GM12878 (cell line): ENCODE measurements around the gene GPBP1. TPM values are rescaled to one million over a fixed set of nuclear protein-coding genes. Genes with fewer than 3 reads are reported as not detected.

Source experiments
- ATAC-seq: fragments of 200-7000 bp; cut with Tn5 transposase; 3 replicates; pipeline ENCODE4 v1.9.1; 2020; ENCODE audit warnings: mild to moderate bottlenecking, moderate library complexity
- BruUV-seq: library from RNA; stranded (reverse); fragments of 400-500 nt; replicated peaks from 2 replicates; lab custom pipeline; 2021; lab: Mats Ljungman, UMichigan
- CTCF ChIA-PET: fragments of 300-600 bp; sonication (Branson Sonifier 250); formaldehyde crosslinking; extraction: SDS; loops from one replicate; lab custom pipeline; 2021; ENCODE audit warnings: inconsistent platforms; lab: Yijun Ruan, JAX
- POLR2A ChIA-PET: fragments of 350-600 bp; formaldehyde crosslinking; extraction: SDS; loops from one replicate; lab custom pipeline; 2021; ENCODE audit warnings: inconsistent platforms; lab: Charles Lee
- RAD21 ChIA-PET: fragments of 300-600 bp; sonication (Branson Sonifier 250); formaldehyde crosslinking; loops from one replicate; lab custom pipeline; 2023; ENCODE audit warnings: antibody characterized with exemption; ENCODE audit not compliant: unreplicated experiment; lab: Charles Lee
- SMC1A ChIA-PET: fragments of 300-600 bp; sonication (Branson Sonifier 250); formaldehyde crosslinking; loops from one replicate; lab custom pipeline; 2023; ENCODE audit not compliant: unreplicated experiment, uncharacterized antibody; lab: Charles Lee
- DNase-seq: peaks from one replicate; pipeline ENCODE4 v3.0.0-alpha.2; 2011; ENCODE audit warnings: low read depth, low spot score
- FAIRE-seq: peaks from 3 replicates; lab custom pipeline; 2011; peaks lifted over from hg19 to GRCh38; lab: Jason Lieb, UNC
- H2AFZ ChIP-seq: 2 replicates; pipeline ENCODE4 v1.6.0; 2011; ENCODE audit warnings: low read depth, low read length, control low read depth; ENCODE audit not compliant: control insufficient read depth
- H3K27ac ChIP-seq: 2 replicates; pipeline ENCODE4 v1.5.1; 2011; ENCODE audit warnings: control low read depth; ENCODE audit not compliant: control insufficient read depth, insufficient read depth
- H3K27me3 ChIP-seq, 2 experiments: replicated peaks in 1 of 2; 2 replicates each; pipeline versions ENCODE4 v1.6.0 to v1.6.1; 2011; ENCODE audit warnings: low read length in 1 of 2; ENCODE audit not compliant: control insufficient read depth in 2 of 2, insufficient read depth in 2 of 2
- H3K36me3 ChIP-seq, 2 experiments: 2 replicates each; pipeline ENCODE4 v1.5.1; 2011; ENCODE audit warnings: low read length in 1 of 2; ENCODE audit not compliant: control insufficient read depth in 2 of 2, insufficient read depth in 2 of 2
- H3K4me1 ChIP-seq: 2 replicates; pipeline ENCODE4 v1.6.1; 2011; ENCODE audit warnings: mild to moderate bottlenecking, low read length, moderate library complexity, mixed read lengths; ENCODE audit not compliant: control insufficient read depth, insufficient read depth
- H3K4me2 ChIP-seq: 2 replicates; pipeline ENCODE4 v1.6.0; 2011; ENCODE audit warnings: control low read depth; ENCODE audit not compliant: control insufficient read depth, insufficient read depth
- H3K4me3 ChIP-seq: fragments of 200-600 bp; sonication (generic); 2 replicates; pipeline ENCODE4 v1.5.1; 2016
- H3K79me2 ChIP-seq: 2 replicates; pipeline ENCODE4 v1.6.0; 2011; ENCODE audit warnings: low read length; ENCODE audit not compliant: control insufficient read depth, insufficient read depth
- H3K9ac ChIP-seq: 2 replicates; pipeline ENCODE4 v1.8.0; 2011; ENCODE audit warnings: low read length, control low read depth, mixed read lengths; ENCODE audit not compliant: control insufficient read depth, insufficient read depth
- H3K9me3 ChIP-seq: replicated peaks from 3 replicates; pipeline ENCODE4 v1.5.1; 2011; ENCODE audit warnings: mild to moderate bottlenecking, low read length; ENCODE audit not compliant: control insufficient read depth, insufficient read depth
- H4K20me1 ChIP-seq: 2 replicates; pipeline ENCODE4 v1.6.0; 2011; ENCODE audit not compliant: control insufficient read depth, insufficient read depth
- CHD2 ChIP-seq: IDR thresholded peaks from 2 replicates; pipeline ENCODE4 v1.6.1; 2011; ENCODE audit warnings: low read depth, low read length, improper control_type of control experiment, borderline replicate concordance
- EED ChIP-seq: sonication (generic); IDR thresholded peaks from 2 replicates; pipeline ENCODE4 v1.6.1; 2016; ENCODE audit warnings: antibody characterized with exemption, low read depth
- ETV6 ChIP-seq, 2 experiments: fragments of 450-650 bp in 1 of 2; IDR thresholded peaks in 1 of 2; conservative IDR thresholded peaks in 1 of 2; 2 replicates each; pipeline ENCODE4 v1.6.1; 2014; ENCODE audit warnings: antibody characterized with exemption in 1 of 2, borderline replicate concordance in 1 of 2, low read depth in 1 of 2, mild to moderate bottlenecking in 1 of 2, moderate library complexity in 1 of 2
- IKZF2 ChIP-seq, 2 experiments: fragments of 450-650 bp; IDR thresholded peaks; 2 replicates each; pipeline ENCODE4 v1.6.1; 2017; ENCODE audit warnings: mild to moderate bottlenecking in 2 of 2, moderate library complexity in 2 of 2
- JUNB ChIP-seq: IDR thresholded peaks from 2 replicates; pipeline ENCODE4 v1.6.1; 2016; ENCODE audit warnings: antibody characterized with exemption, mild to moderate bottlenecking
- RAD21 ChIP-seq: IDR thresholded peaks from 2 replicates; pipeline ENCODE4 v1.6.1; 2011; ENCODE audit warnings: mild to moderate bottlenecking, low read depth, low read length, moderate library complexity; ENCODE audit not compliant: insufficient read depth
- SPI1 ChIP-seq: IDR thresholded peaks from 2 replicates; pipeline ENCODE4 v1.6.1; 2011; ENCODE audit warnings: low read depth, mild to moderate bottlenecking, low read length, moderate library complexity, borderline replicate concordance; ENCODE audit not compliant: insufficient read depth
- WGBS: methylation state at CpG from one replicate; pipeline ENCODE4 v1.1.6; 2016; ENCODE audit warnings: low lambda C conversion rate; ENCODE audit not compliant: insufficient replicate concordance, insufficient coverage; ENCODE audit errors: missing lambda C conversion rate; 5-methylcytosine and 5-hydroxymethylcytosine counted together
- in situ Hi-C: fragments of 300-500 bp; cut with MboI; formaldehyde crosslinking; loops from 9 replicates; pipeline ENCODE4 v1.14.3; 2018; ENCODE audit warnings: mixed read lengths
- intact Hi-C: fragments of 100-400 bp; cut with micrococcal nuclease; formaldehyde crosslinking; loops from one replicate; pipeline ENCODE4 v1.14.2; 2022; ENCODE audit not compliant: unreplicated experiment
- polyA plus RNA-seq, 11 experiments: library from polyadenylated mRNA; depleted of rRNA in 4 of 11; unstranded in 6 of 11; stranded (reverse) in 5 of 11; fragments of >200 nt; fragmentation: Nextera tagmentation in 4 of 11; fragmentation: Illumina TruSeq in 1 of 11; extraction: Ambion mirVana in 4 of 11; extraction: Trizol in 1 of 11; gene quantifications; 1 replicate in 1 of 11; 2 replicates in 10 of 11; pipeline versions ENCODE4 v1.2.1 to v1.2.3, GENCODE V29; 2011 to 2016; ENCODE audit warnings: inconsistent platforms in 2 of 11, missing spikeins in 2 of 11, low read depth in 1 of 11
- total RNA-seq, 4 experiments: library from RNA; depleted of rRNA in 3 of 4; stranded (reverse); fragments of >200 nt in 3 of 4; fragmentation: Illumina TruSeq in 1 of 4; extraction: Trizol in 1 of 4; gene quantifications; 2 replicates each; pipeline versions ENCODE4 v1.2.1 to v1.2.3, GENCODE V29; 2013 to 2021
- TF ChIP-seq, protein P1 (sequence below): fragments of 450-650 bp; conservative IDR thresholded peaks from 2 replicates; pipeline ENCODE4 v1.6.1; 2017; ENCODE audit warnings: mild to moderate bottlenecking, moderate library complexity

GPBP1 gene
- total and polyA plus RNA-seq, 10 of the 15 experiments (the other 5 are each of a cell fraction or from before 2014, with no cell fraction given), result 27.0 to 96.2 (median 55.4) TPM

DNA sequence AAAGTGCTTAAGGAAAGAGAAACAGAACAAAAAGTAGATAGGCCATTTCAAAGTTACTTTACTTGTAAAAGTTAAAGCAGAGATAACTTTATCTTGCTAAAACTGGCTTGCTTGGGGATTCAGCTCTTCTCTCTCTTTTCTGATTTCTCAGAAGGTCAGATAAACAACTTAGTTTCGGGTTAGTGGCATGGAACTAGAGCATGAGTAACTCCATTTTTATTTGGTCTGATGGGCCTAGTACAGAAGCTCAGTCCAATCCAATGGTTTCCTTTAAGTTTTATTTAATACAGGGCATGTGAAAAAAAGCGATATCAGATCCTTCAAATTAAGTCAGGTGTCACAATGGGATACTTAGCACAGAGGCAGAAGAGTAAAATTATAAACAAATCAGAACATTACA, 18.8 kb upstream of the GPBP1 start (continued):
- TF ChIP-seq ETV6 (conservative IDR thresholded peaks at IDR 0.05 in 1 of 2, IDR thresholded peaks at IDR 0.05 in 1 of 2; ENCODE audit: borderline replicate concordance in 1 of 2, low read depth in 1 of 2) (no peak), RAD21 (no peak), JUNB (no peak), CHD2 (no peak)

DNA sequence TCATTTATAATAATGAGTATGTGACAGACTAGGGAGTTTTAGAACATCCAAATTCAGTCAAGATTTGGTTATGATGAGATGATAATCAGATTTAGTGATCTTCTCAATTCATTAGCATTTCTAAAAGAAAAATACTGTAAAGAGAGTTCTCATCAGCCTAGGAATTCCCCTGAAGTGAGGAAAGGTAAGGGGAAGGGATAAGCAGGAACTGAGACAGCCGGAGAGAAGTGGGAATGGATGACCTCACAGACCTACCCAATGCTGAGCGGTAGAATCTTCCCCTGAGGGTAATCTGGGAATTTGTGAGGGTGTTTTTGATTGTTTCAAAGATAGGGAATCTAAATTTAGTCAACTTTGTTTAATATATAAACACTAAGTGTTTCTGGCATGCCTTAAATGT, 16.7 kb upstream of the GPBP1 start:
- no peaks in the 10 kb centered on the region for H3K4me1 ChIP-seq
- no peak overlapping the region for H3K4me3 ChIP-seq
- BruUV-seq, result no TSS peak
- WGBS, result 51% methylated on average over 2 of the region's 2 CpGs
- no peak overlapping the region for H3K4me2 ChIP-seq
- H2AFZ ChIP-seq, result no peak overlapping the region
- ChIA-PET POLR2A (no interaction called here), RAD21 (no interaction called here)
- H4K20me1 ChIP-seq, result no peaks in the 10 kb centered on the region
- H3K27me3 ChIP-seq, result no peaks in the 10 kb centered on the region
- H3K79me2 ChIP-seq, result no peaks in the 10 kb centered on the region
- TF ChIP-seq, protein P1, sequence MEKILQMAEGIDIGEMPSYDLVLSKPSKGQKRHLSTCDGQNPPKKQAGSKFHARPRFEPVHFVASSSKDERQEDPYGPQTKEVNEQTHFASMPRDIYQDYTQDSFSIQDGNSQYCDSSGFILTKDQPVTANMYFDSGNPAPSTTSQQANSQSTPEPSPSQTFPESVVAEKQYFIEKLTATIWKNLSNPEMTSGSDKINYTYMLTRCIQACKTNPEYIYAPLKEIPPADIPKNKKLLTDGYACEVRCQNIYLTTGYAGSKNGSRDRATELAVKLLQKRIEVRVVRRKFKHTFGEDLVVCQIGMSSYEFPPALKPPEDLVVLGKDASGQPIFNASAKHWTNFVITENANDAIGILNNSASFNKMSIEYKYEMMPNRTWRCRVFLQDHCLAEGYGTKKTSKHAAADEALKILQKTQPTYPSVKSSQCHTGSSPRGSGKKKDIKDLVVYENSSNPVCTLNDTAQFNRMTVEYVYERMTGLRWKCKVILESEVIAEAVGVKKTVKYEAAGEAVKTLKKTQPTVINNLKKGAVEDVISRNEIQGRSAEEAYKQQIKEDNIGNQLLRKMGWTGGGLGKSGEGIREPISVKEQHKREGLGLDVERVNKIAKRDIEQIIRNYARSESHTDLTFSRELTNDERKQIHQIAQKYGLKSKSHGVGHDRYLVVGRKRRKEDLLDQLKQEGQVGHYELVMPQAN, result no peak
- peak; percentile 66; the same call in 1 of the 2 replicates for TF ChIP-seq SPI1
- TF ChIP-seq EED, result 0 out of 2 replicates have a peak, but pooled peaks have one; percentile 22
- TF ChIP-seq IKZF2 (IDR thresholded peaks at IDR 0.05), result no peak
- TF ChIP-seq, all 136 proteins: peak for 2
- H3K9me3 ChIP-seq, result peaks cover 2% of the 10 kb centered on the region
- no peak for ATAC-seq
- intact Hi-C loops (no loop called here), in situ Hi-C loops (no loop called here)
- H3K27ac ChIP-seq, result no peak overlapping the region
- FAIRE-seq, result no peak
- no peak for DNase-seq
- no peaks in the 10 kb centered on the region for H3K36me3 ChIP-seq
- H3K9ac ChIP-seq, result no peak overlapping the region
- CTCF ChIA-PET, result no interaction called here
- SMC1A ChIA-PET, result interaction anchor here (1.1 kb wide), 1 partner anchor 440 kb away, joined by 3 read pairs; no protein-coding TSS in a partner anchor
